GM23338 (cell line): ENCODE results near the gene PKHD1. TPM values are rescaled to one million over a fixed set of nuclear protein-coding genes. Genes with fewer than 3 reads are reported as not detected.

Source experiments
- ATAC-seq: fragments of 200-7000 bp; cut with Tn5 transposase; 3 replicates; pipeline ENCODE4 v1.9.1; 2020
- DNase-seq: peaks from one replicate; pipeline ENCODE4 v3.0.0-alpha.2; 2015; ENCODE audit warnings: low spot score
- H2AFZ ChIP-seq: fragments of 200-600 bp; sonication (generic); 2 replicates; pipeline ENCODE4 v1.8.0; 2016; ENCODE audit warnings: antibody characterized with exemption, mild to moderate bottlenecking, moderate library complexity
- H3F3A ChIP-seq: fragments of 200-600 bp; sonication (generic); replicated peaks from 2 replicates; pipeline ENCODE4 v1.8.0; 2017; ENCODE audit warnings: antibody characterized with exemption, mixed run types, low read depth
- H3K27ac ChIP-seq: fragments of 200-600 bp; sonication (generic); 2 replicates; pipeline ENCODE4 v1.6.1; 2016; ENCODE audit warnings: low read depth
- H3K27me3 ChIP-seq: fragments of 200-600 bp; sonication (generic); 2 replicates; pipeline ENCODE4 v1.8.0; 2016; ENCODE audit warnings: mild to moderate bottlenecking, mixed run types, moderate library complexity; ENCODE audit not compliant: insufficient read depth
- H3K36me3 ChIP-seq: fragments of 200-600 bp; sonication (generic); 2 replicates; pipeline ENCODE4 v1.8.0; 2016; ENCODE audit warnings: mild to moderate bottlenecking; ENCODE audit not compliant: insufficient read depth
- H3K4me1 ChIP-seq: fragments of 200-600 bp; sonication (generic); 2 replicates; pipeline ENCODE4 v1.8.0; 2016; ENCODE audit warnings: mild to moderate bottlenecking, moderate library complexity; ENCODE audit not compliant: insufficient read depth
- H3K4me2 ChIP-seq: fragments of 200-600 bp; sonication (generic); 2 replicates; pipeline ENCODE4 v1.7.1; 2017; ENCODE audit warnings: mixed run types
- H3K4me3 ChIP-seq: fragments of 200-600 bp; sonication (generic); 2 replicates; pipeline ENCODE4 v1.6.1; 2016; ENCODE audit warnings: mixed run types
- H3K79me2 ChIP-seq: fragments of 200-600 bp; sonication (generic); replicated peaks from 2 replicates; pipeline ENCODE4 v1.8.0; 2017; ENCODE audit warnings: mild to moderate bottlenecking; ENCODE audit not compliant: insufficient read depth
- H3K9me2 ChIP-seq: fragments of 200-600 bp; sonication (generic); 2 replicates; pipeline ENCODE4 v1.8.0; 2017; ENCODE audit not compliant: insufficient read depth
- H4K20me1 ChIP-seq: fragments of 200-600 bp; sonication (generic); replicated peaks from 2 replicates; pipeline ENCODE4 v1.8.0; 2017; ENCODE audit warnings: mild to moderate bottlenecking; ENCODE audit not compliant: insufficient read depth
- H3K27ac Mint-ChIP-seq: 2 replicates; pipeline ENCODE4 v1.8.0; 2020; ENCODE audit warnings: inconsistent platforms, mild to moderate bottlenecking, moderate library complexity, mixed read lengths
- H3K27me3 Mint-ChIP-seq: 3 replicates; pipeline ENCODE4 v1.8.0; 2022; ENCODE audit warnings: low read depth, mild to moderate bottlenecking, moderate library complexity, mixed read lengths, inconsistent platforms; ENCODE audit not compliant: insufficient read depth, poor library complexity
- H3K36me3 Mint-ChIP-seq: 3 replicates; pipeline ENCODE4 v1.8.0; 2021; ENCODE audit warnings: low read depth, mild to moderate bottlenecking, inconsistent platforms, moderate library complexity, mixed read lengths
- H3K4me1 Mint-ChIP-seq: 3 replicates; pipeline ENCODE4 v1.8.0; 2020; ENCODE audit warnings: mild to moderate bottlenecking, inconsistent platforms, mixed read lengths
- H3K4me3 Mint-ChIP-seq: 3 replicates; pipeline ENCODE4 v1.8.0; 2021; ENCODE audit warnings: moderate library complexity, mild to moderate bottlenecking, inconsistent platforms, mixed read lengths
- H3K9me3 Mint-ChIP-seq: 3 replicates; pipeline ENCODE4 v1.8.0; 2020; ENCODE audit warnings: moderate library complexity, mild to moderate bottlenecking, inconsistent platforms, mixed read lengths
- CREB1 ChIP-seq: fragments of 250-450 bp; sonication (Bioruptor Pico); IDR thresholded peaks from 2 replicates; pipeline ENCODE4 v1.5.0; 2020; ENCODE audit warnings: low read depth, mild to moderate bottlenecking, moderate library complexity
- CTCF ChIP-seq, 2 experiments: fragments of 200-600 bp in 1 of 2; sonication (generic) in 1 of 2; conservative IDR thresholded peaks; 2 replicates each; pipeline versions ENCODE4 v1.5.1 to v1.6.1; 2016 to 2017; ENCODE audit warnings: antibody characterized with exemption in 2 of 2, low read depth in 2 of 2, mild to moderate bottlenecking in 2 of 2, moderate library complexity in 1 of 2
- ETS1 ChIP-seq: IDR thresholded peaks from 2 replicates; pipeline ENCODE4 v1.6.1; 2016; ENCODE audit warnings: antibody characterized with exemption
- EZH2 ChIP-seq: fragments of 200-600 bp; sonication (generic); IDR thresholded peaks from one replicate; pipeline ENCODE4 v1.8.0; 2017; ENCODE audit warnings: antibody characterized with exemption, mild to moderate bottlenecking, low read depth; ENCODE audit not compliant: unreplicated experiment
- EZH2phosphoT487 ChIP-seq: fragments of 200-600 bp; sonication (generic); IDR thresholded peaks from one replicate; pipeline ENCODE4 v1.8.1; 2018; ENCODE audit warnings: antibody characterized with exemption; ENCODE audit not compliant: unreplicated experiment
- JUNB ChIP-seq: IDR thresholded peaks from one replicate; pipeline ENCODE4 v1.6.1; 2016; ENCODE audit warnings: antibody characterized with exemption; ENCODE audit not compliant: unreplicated experiment
- POLR2AphosphoS5 ChIP-seq: IDR thresholded peaks from 2 replicates; pipeline ENCODE4 v1.6.1; 2016; ENCODE audit warnings: antibody characterized with exemption, low read depth
- REST ChIP-seq: IDR thresholded peaks from one replicate; pipeline ENCODE4 v1.6.1; 2018; ENCODE audit warnings: antibody characterized with exemption; ENCODE audit not compliant: unreplicated experiment
- STAT1 ChIP-seq: IDR thresholded peaks from one replicate; pipeline ENCODE4 v1.6.1; 2016; ENCODE audit warnings: antibody characterized with exemption; ENCODE audit not compliant: unreplicated experiment
- ZNF114 ChIP-seq: fragments of 250-450 bp; sonication (Bioruptor Pico); IDR thresholded peaks from 2 replicates; pipeline ENCODE4 v1.5.0; 2020; ENCODE audit warnings: mild to moderate bottlenecking, moderate library complexity
- ZNF331 ChIP-seq: fragments of 250-450 bp; sonication (Bioruptor Pico); IDR thresholded peaks from 2 replicates; pipeline ENCODE4 v1.5.0; 2020; ENCODE audit warnings: low read depth, mild to moderate bottlenecking, moderate library complexity
- ZNF462 ChIP-seq: fragments of 250-450 bp; sonication (Bioruptor Pico); IDR thresholded peaks from 2 replicates; pipeline ENCODE4 v1.5.0; 2020; ENCODE audit warnings: mild to moderate bottlenecking, moderate library complexity
- polyA plus RNA-seq: library from polyadenylated mRNA; unstranded; fragments of >200 nt; fragmentation: Nextera tagmentation; extraction: Ambion mirVana; gene quantifications from 2 replicates; pipeline ENCODE4 v1.2.1, GENCODE V29; 2016
- total RNA-seq: library from RNA; depleted of rRNA; stranded (reverse); fragments of >200 nt; shearing (Covaris generic); gene quantifications from 2 replicates; pipeline ENCODE4 v1.2.3, GENCODE V29; 2014

PKHD1 gene
- total and polyA plus RNA-seq, 2 experiments from 2014 or later, result 0.03 to 0.07 TPM

GRCh38 chr6:51913265-51913664, 174.1 kb downstream of the PKHD1 start (continued):
- no peak for TF ChIP-seq CTCF (conservative IDR thresholded peaks at IDR 0.05; ENCODE audit: low read depth in 2 of 2)

- no peaks in the 10 kb centered on the region for H4K20me1 ChIP-seq
- H3K9me3 Mint-ChIP-seq, result no peaks in the 10 kb centered on the region
- H3K36me3 ChIP-seq, result no peaks in the 10 kb centered on the region
- DNase-seq (no peak), ATAC-seq (no peak)
- H3K4me1 Mint-ChIP-seq, result peaks cover 11% of the 10 kb centered on the region; the same call in 2 of the 3 replicates
- no peak overlapping the region for H3K27ac ChIP-seq
- H3K4me1 ChIP-seq, result peaks cover 4% of the 10 kb centered on the region; the same call in 1 of the 2 replicates
- no peak overlapping the region for H2AFZ ChIP-seq
- peaks cover 6% of the 10 kb centered on the region; the same call in 1 of the 2 replicates for H3K9me2 ChIP-seq
- no peak overlapping the region for H3K4me3 ChIP-seq
- H3K79me2 ChIP-seq, result no peaks in the 10 kb centered on the region
- no peak overlapping the region for H3K27ac Mint-ChIP-seq
- H3K27me3 ChIP-seq, result no peaks in the 10 kb centered on the region
- no peak overlapping the region for H3K4me3 Mint-ChIP-seq
- no peaks in the 10 kb centered on the region for H3K36me3 Mint-ChIP-seq
- H3K27me3 Mint-ChIP-seq, result no peaks in the 10 kb centered on the region
- no peaks in the 10 kb centered on the region for H3F3A ChIP-seq
- H3K4me2 ChIP-seq, result no peak overlapping the region
- no peak for TF ChIP-seq CREB1 (CRISPR knock-in tag)
- TF ChIP-seq POLR2AphosphoS5, result no peak
- no peak for TF ChIP-seq ZNF462
- TF ChIP-seq EZH2phosphoT487, result no peak
- TF ChIP-seq ETS1, result no peak
- TF ChIP-seq EZH2, result no peak
- no peak for TF ChIP-seq ZNF331 (CRISPR knock-in tag)
- no peak for TF ChIP-seq REST
- TF ChIP-seq STAT1, result no peak
- no peak for TF ChIP-seq JUNB
- TF ChIP-seq ZNF114 (CRISPR knock-in tag), result no peak
Measured at GRCh38 chr6:51910851-51911250, 176.6 kb downstream of the PKHD1 start.
